OCI-LY3 (cell line): Measurements from ENCODE around the gene RHOT1.
"Not testable (repeated sequence)": the region's sequence is repeated elsewhere in the genome, so short reads cannot be mapped to it uniquely, and the experiment has no call there.

Experiments
- H2AFZ ChIP-seq: fragments of 200-600, 300-600 bp; shearing (Covaris generic); 2 replicates; pipeline ENCODE4 v1.6.0; 2014; ENCODE audit warnings: antibody characterized with exemption, low read depth, low read length
- H3K27ac ChIP-seq: fragments of 200-600, 300-600 bp; sonication (generic); 2 replicates; pipeline ENCODE4 v1.5.1; 2014; ENCODE audit warnings: mild to moderate bottlenecking, low read length, moderate library complexity, mixed read lengths
- H3K27me3 ChIP-seq: fragments of 200-600, 300-600 bp; sonication (generic); 2 replicates; pipeline ENCODE4 v1.6.1; 2014; ENCODE audit warnings: low read depth, low read length, mixed read lengths
- H3K36me3 ChIP-seq: fragments of 200-600, 300-600 bp; sonication (generic); replicated peaks from 2 replicates; pipeline ENCODE3; 2014; ENCODE audit warnings: low read depth, low read length, mixed read lengths
- H3K4me1 ChIP-seq: fragments of 300-600, 200-600 bp; sonication (generic); 2 replicates; pipeline ENCODE4 v1.6.1; 2014; ENCODE audit warnings: low read length, mixed read lengths
- H3K4me2 ChIP-seq: fragments of 200-600, 300-600 bp; sonication (generic); 2 replicates; pipeline ENCODE4 v1.6.1; 2014; ENCODE audit warnings: low read length, mixed read lengths
- H3K4me3 ChIP-seq: fragments of 300-600, 200-600 bp; sonication (generic); 2 replicates; pipeline ENCODE4 v1.5.1; 2014; ENCODE audit warnings: antibody characterized with exemption, mild to moderate bottlenecking, low read length, moderate library complexity
- H3K79me2 ChIP-seq: fragments of 300-600, 200-600 bp; shearing (Covaris generic); 2 replicates; pipeline ENCODE4 v1.6.1; 2014; ENCODE audit warnings: mild to moderate bottlenecking, low read length, mixed read lengths
- H3K9ac ChIP-seq: fragments of 300-600, 200-600 bp; shearing (Covaris generic); 2 replicates; pipeline ENCODE4 v1.6.0; 2014; ENCODE audit warnings: mild to moderate bottlenecking, low read length, moderate library complexity
- H3K9me3 ChIP-seq: fragments of 200-600, 300-600 bp; shearing (Covaris generic); 2 replicates; pipeline ENCODE4 v1.6.1; 2014; ENCODE audit warnings: low read length, mixed read lengths; ENCODE audit not compliant: insufficient read depth
- H4K20me1 ChIP-seq: fragments of 200-600, 300-600 bp; sonication (generic); 2 replicates; pipeline ENCODE4 v1.6.1; 2016; ENCODE audit warnings: low read length, mixed read lengths; ENCODE audit not compliant: insufficient read depth
- EZH2phosphoT487 ChIP-seq: fragments of 200-600 bp; shearing (Covaris generic); IDR thresholded peaks from 2 replicates; pipeline ENCODE4 v1.6.1; 2018; ENCODE audit warnings: antibody characterized with exemption, mixed run types, low read depth
- TF ChIP-seq, protein P1 (sequence below): fragments of 200-600, 300-600 bp; sonication (generic); IDR thresholded peaks from 2 replicates; pipeline ENCODE4 v1.5.1; 2014; ENCODE audit warnings: antibody characterized with exemption, low read length, low read depth

Gene RHOT1

DNA sequence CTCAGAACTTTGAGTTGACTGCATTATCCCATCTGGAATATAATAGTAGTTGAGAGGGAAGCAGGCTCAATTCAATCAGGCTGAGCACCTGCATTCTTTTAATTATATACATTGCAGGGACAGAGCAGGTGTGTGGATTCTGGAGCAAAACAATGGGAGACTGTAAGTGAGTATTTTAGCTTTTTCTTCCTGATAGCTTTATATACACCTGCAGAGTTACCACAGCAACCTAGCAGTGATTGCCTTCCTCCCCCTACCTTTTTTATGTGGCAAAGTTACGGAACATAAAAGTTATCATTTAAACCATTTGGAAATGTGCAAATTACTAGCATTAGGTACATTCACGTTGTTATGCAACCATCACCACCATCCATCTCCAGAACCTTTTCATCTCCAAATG is 25.4 kb upstream of the RHOT1 start:
- no peak overlapping the region for H3K4me2 ChIP-seq
- H3K36me3 ChIP-seq: no peaks in the 10 kb centered on the region
- no peaks in the 10 kb centered on the region for H3K9me3 ChIP-seq
- peaks cover 6% of the 10 kb centered on the region; the same call in 1 of the 2 replicates for H3K27me3 ChIP-seq
- no peak overlapping the region for H3K27ac ChIP-seq
- H4K20me1 ChIP-seq: no peaks in the 10 kb centered on the region
- no peak for TF ChIP-seq EZH2phosphoT487
- TF ChIP-seq, protein P1, sequence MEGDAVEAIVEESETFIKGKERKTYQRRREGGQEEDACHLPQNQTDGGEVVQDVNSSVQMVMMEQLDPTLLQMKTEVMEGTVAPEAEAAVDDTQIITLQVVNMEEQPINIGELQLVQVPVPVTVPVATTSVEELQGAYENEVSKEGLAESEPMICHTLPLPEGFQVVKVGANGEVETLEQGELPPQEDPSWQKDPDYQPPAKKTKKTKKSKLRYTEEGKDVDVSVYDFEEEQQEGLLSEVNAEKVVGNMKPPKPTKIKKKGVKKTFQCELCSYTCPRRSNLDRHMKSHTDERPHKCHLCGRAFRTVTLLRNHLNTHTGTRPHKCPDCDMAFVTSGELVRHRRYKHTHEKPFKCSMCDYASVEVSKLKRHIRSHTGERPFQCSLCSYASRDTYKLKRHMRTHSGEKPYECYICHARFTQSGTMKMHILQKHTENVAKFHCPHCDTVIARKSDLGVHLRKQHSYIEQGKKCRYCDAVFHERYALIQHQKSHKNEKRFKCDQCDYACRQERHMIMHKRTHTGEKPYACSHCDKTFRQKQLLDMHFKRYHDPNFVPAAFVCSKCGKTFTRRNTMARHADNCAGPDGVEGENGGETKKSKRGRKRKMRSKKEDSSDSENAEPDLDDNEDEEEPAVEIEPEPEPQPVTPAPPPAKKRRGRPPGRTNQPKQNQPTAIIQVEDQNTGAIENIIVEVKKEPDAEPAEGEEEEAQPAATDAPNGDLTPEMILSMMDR: no peak
- H3K4me3 ChIP-seq: no peak overlapping the region
- no peaks in the 10 kb centered on the region for H3K79me2 ChIP-seq
- no peak overlapping the region for H3K9ac ChIP-seq
- H3K4me1 ChIP-seq: no peaks in the 10 kb centered on the region
- no peak overlapping the region for H2AFZ ChIP-seq

DNA sequence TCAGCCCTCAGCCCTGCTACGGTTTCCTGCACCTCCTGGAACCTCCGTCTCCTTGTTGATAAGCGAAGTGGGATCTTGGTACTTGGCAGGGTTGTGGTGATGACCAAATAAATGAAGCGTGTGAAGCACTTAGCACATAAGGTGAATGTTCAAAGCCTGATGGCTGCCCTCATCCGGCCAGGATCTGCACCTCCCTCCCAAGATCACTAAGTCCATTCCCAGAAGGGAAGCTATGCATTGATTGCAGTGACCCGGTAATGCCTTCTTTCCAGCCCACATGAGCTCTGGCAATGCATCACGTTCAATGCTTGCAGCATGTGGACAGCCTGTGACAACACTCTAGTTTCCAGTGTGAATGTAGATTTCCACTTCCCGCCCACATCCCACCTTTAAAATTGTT is 24.9 kb upstream of the RHOT1 start:
- Histone ChIP-seq H4K20me1 (no peaks in the 10 kb centered on the region), H3K27me3 (peaks cover 6% of the 10 kb centered on the region; the same call in 1 of the 2 replicates), H3K27ac (no peak overlapping the region), H3K36me3 (no peaks in the 10 kb centered on the region), H3K4me2 (no peak overlapping the region), H3K9me3 (no peaks in the 10 kb centered on the region), H3K4me1 (no peaks in the 10 kb centered on the region), H2AFZ (no peak overlapping the region), H3K4me3 (no peak overlapping the region), H3K9ac (no peak overlapping the region), H3K79me2 (no peaks in the 10 kb centered on the region)
- TF ChIP-seq EZH2phosphoT487: no peak

DNA sequence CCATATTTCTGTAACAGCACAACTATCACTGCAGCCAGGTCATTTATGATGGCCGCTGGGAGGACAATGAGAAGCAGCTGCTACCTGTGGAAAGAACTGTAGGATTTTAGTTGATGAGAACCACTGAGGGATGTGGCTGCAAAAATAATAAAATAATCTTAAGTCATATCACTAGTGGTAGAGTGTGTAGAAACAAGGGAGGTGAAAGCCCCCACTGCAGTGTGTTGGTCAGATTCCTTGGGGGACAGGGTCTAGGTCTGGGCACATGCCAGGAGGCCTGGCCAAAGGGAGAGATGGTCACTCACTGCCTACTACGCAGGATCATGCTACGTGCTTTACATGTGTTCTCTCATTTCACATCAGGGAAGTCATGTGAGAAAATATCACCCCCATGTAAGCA is 24.2 kb upstream of the RHOT1 start:
- not testable (repeated sequence) for H3K9me3 ChIP-seq, H3K27ac ChIP-seq, H3K36me3 ChIP-seq, H4K20me1 ChIP-seq, H2AFZ ChIP-seq, H3K4me2 ChIP-seq, H3K79me2 ChIP-seq, H3K9ac ChIP-seq, H3K4me3 ChIP-seq, H3K27me3 ChIP-seq, H3K4me1 ChIP-seq

DNA sequence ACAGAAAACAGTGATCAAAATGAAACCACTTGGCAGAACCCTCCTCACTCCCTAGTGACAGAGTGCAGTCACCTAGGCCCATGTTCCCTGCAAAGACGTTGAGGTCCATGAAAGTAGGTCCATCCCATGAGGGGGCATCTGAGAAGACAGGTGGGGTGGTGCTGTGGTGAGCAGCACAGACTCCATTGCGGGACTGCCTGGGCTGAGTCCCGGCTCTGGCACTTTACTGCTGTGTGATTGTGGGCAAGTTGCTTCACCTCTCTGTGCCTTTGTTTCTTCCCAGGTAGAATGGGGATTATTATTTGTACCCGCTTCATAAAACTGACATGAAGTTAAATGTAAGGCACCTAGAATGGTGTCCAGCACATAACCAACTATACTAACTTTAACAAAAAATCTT is 23.5 kb upstream of the RHOT1 start:
- TF ChIP-seq EZH2phosphoT487: no peak
- TF ChIP-seq, protein P1: no peak
- H3K9me3 ChIP-seq: no peaks in the 10 kb centered on the region
- H3K27me3 ChIP-seq: peaks cover 6% of the 10 kb centered on the region; the same call in 1 of the 2 replicates
- no peak overlapping the region for H3K27ac ChIP-seq
- no peak overlapping the region for H3K4me2 ChIP-seq
- H3K4me1 ChIP-seq: no peaks in the 10 kb centered on the region
- no peak overlapping the region for H3K4me3 ChIP-seq
- H3K79me2 ChIP-seq: no peaks in the 10 kb centered on the region
- no peaks in the 10 kb centered on the region for H4K20me1 ChIP-seq
- H3K36me3 ChIP-seq: no peaks in the 10 kb centered on the region
- H3K9ac ChIP-seq: no peak overlapping the region
- H2AFZ ChIP-seq: no peak overlapping the region

DNA sequence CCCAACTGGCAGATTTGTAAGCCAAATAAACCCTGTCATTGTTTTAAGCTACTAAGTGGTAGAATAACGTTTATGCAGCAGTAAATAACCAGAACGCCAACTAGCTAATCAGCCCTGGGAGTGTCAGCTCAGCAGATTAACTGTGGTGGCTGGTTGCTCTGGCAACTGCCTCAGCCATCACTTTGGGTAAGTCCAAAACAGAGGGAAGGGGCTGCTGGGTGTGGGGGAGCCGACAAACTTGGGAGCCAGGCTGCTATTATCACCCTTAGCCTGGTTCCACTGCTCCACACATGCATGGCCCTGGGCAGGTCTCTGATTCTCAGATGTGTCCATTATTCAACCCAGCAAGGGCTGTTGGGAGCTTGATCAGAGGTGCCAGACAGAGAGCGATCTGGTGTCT is 22.2 kb upstream of the RHOT1 start:
- Histone ChIP-seq H3K9ac (no peak overlapping the region), H3K4me3 (no peak overlapping the region), H2AFZ (no peak overlapping the region), H4K20me1 (no peaks in the 10 kb centered on the region), H3K36me3 (no peaks in the 10 kb centered on the region), H3K4me2 (no peak overlapping the region), H3K79me2 (no peaks in the 10 kb centered on the region), H3K4me1 (no peaks in the 10 kb centered on the region), H3K27me3 (peaks cover 6% of the 10 kb centered on the region; the same call in 1 of the 2 replicates), H3K27ac (no peak overlapping the region), H3K9me3 (no peaks in the 10 kb centered on the region)
- TF ChIP-seq, protein P1: no peak
- TF ChIP-seq EZH2phosphoT487: no peak
